Measurements from ENCODE around the gene AHDC1. TPM values are rescaled to one million over a fixed set of nuclear protein-coding genes. Genes with fewer than 3 reads are reported as not detected.

Gene AHDC1, protein sequence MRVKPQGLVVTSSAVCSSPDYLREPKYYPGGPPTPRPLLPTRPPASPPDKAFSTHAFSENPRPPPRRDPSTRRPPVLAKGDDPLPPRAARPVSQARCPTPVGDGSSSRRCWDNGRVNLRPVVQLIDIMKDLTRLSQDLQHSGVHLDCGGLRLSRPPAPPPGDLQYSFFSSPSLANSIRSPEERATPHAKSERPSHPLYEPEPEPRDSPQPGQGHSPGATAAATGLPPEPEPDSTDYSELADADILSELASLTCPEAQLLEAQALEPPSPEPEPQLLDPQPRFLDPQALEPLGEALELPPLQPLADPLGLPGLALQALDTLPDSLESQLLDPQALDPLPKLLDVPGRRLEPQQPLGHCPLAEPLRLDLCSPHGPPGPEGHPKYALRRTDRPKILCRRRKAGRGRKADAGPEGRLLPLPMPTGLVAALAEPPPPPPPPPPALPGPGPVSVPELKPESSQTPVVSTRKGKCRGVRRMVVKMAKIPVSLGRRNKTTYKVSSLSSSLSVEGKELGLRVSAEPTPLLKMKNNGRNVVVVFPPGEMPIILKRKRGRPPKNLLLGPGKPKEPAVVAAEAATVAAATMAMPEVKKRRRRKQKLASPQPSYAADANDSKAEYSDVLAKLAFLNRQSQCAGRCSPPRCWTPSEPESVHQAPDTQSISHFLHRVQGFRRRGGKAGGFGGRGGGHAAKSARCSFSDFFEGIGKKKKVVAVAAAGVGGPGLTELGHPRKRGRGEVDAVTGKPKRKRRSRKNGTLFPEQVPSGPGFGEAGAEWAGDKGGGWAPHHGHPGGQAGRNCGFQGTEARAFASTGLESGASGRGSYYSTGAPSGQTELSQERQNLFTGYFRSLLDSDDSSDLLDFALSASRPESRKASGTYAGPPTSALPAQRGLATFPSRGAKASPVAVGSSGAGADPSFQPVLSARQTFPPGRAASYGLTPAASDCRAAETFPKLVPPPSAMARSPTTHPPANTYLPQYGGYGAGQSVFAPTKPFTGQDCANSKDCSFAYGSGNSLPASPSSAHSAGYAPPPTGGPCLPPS (N-terminal part only)
- total RNA-seq, result 10 to 100 TPM; 23.5 to 35.0 TPM

DNA sequence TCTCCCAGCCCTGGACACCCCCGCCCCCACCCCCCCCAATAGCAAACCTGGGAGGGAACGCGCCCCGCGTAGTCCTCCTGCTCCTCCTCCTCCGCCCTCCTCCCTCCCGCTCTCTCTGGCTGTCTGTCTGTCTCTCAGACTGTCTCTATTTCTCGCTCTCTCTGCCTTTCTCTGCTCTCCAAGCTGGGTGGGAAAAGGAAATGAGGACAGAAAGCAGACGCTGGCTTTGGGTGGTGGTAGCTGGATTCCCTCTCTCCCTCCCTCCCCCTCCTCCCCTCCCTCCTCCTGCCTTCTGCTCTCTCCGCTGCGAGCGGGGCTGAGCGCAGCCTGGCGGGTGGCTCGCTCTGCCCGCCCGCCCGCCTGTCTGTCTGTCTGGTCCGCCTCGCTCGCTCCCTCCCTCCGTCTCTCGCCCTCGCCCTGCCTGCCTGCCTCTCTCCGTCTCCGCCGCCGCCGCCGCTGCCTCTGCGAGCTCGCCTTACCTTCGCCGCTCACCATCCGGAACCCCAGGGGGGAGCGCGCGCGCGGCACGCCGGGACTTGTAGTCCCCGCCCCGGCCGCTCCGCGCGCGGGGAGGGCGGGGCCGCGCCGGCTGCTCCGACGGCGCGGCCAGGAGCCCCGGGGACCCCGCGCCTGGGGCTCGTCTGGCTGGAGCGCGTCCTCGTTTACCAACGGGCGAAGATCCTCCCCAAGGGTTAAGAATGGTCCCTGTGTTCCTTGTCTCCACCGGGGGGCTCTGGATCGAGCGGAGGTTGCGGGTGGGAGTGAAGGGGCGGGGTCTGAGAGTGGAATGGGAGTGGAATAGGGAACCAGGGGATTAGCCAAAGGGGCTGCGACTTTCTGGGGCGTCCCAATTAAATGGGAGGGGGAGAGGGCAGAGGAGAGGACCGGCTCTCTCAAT is at the start of gene AHDC1:
Gene AHDC1 (minus strand): TSS at position 464 of the 898 bp plus-strand sequence. CDS start 52,029 bp downstream, outside the sequence.
- H3K36me3 ChIP-seq, result no peaks in the 10 kb centered on the region
- no peaks in the 10 kb centered on the region for H3K27me3 ChIP-seq
- peak within 1 kb of the TSS; percentile 97 to 98 for H3K27ac ChIP-seq
- H3K4me3 ChIP-seq, result peak within 1 kb of the TSS; percentile 89 to 92
- no peaks in the 10 kb centered on the region for H3K9me3 ChIP-seq
- TF ChIP-seq, protein P1, sequence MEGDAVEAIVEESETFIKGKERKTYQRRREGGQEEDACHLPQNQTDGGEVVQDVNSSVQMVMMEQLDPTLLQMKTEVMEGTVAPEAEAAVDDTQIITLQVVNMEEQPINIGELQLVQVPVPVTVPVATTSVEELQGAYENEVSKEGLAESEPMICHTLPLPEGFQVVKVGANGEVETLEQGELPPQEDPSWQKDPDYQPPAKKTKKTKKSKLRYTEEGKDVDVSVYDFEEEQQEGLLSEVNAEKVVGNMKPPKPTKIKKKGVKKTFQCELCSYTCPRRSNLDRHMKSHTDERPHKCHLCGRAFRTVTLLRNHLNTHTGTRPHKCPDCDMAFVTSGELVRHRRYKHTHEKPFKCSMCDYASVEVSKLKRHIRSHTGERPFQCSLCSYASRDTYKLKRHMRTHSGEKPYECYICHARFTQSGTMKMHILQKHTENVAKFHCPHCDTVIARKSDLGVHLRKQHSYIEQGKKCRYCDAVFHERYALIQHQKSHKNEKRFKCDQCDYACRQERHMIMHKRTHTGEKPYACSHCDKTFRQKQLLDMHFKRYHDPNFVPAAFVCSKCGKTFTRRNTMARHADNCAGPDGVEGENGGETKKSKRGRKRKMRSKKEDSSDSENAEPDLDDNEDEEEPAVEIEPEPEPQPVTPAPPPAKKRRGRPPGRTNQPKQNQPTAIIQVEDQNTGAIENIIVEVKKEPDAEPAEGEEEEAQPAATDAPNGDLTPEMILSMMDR (IDR thresholded peaks at IDR 0.05), result peak; percentile 28 to 49
- DNase-seq (ENCODE audit: low spot score), result peak; percentile 94
- H3K4me1 ChIP-seq, result peaks cover 0 to 60% of the 10 kb centered on the region in 2 donors

DNA sequence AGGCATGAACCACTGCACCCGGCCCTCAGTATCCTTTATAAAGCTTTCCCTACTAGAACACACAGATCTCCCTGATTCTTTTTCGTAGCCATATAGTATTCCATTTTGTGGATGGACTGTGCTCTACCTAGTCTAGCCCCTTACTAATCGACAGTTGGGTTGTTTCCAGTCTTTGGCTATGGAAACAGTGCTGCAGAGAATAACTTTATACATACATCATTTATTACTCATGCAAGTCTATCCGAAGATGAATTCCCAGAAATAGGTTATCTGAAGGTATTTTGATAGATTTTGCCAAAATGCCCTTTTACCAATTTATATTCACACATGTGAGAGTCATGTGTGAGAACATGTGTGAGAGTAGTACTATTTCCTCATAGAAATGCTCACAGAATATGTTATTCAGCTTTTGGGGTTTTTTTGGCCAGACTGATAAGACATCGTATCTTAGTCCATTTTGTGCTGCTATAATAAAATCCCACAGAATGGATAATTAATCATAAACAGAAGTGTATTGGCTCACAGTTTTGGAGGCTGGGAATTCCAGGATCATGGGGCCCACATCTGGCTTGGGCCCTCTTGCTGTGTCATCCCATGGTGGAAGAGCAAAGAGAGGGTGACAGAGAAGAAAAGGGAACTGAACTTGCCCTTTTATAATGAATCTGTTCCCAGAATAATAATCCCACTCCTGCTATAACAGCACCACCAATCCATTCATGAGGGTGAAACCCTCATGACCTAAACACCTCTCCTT is 48.3 kb upstream of the AHDC1 start:
- no peak overlapping the region for H3K27ac ChIP-seq
- H3K9me3 ChIP-seq, result no peaks in the 10 kb centered on the region
- no peaks in the 10 kb centered on the region for H3K27me3 ChIP-seq
- H3K4me3 ChIP-seq, result no peak overlapping the region
- TF ChIP-seq, protein P1 (IDR thresholded peaks at IDR 0.05), result no peak
- H3K4me1 ChIP-seq, result peaks cover 0 to 60% of the 10 kb centered on the region in 2 donors
- H3K36me3 ChIP-seq, result no peaks in the 10 kb centered on the region
- DNase-seq (ENCODE audit: low spot score), result no peak

DNA sequence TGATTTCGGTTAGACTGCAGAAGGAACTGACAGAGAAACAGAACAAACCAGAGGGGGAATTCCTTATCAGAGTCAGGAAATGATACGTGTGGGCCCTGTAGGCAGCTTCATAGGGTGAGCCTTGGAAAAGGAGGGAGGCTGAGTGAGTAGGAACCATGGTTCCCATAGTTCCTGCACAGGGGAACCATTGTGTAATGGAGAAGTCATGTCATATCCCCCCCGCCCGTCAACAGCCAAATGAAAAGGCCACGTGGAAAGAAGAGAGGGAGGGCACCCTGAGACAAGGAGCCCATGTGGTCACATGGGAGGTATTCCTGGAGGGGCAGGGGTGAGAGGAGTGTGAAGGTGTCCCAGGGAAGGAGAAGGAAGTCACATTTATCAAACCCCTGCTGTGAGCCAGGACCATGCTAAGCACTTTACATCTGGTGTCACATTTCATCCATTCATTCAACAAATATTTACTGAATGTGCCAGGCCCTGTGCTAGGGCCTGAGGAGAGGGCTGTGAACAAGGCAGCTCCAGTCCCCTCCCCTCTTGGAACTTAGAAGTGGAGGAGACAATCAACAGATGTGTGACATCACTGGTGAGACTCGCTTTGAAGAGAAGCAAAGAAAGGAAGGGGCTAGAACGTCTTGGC is 46.7 kb upstream of the AHDC1 start:
- no peak for DNase-seq (ENCODE audit: low spot score)
- Histone ChIP-seq H3K9me3 (no peaks in the 10 kb centered on the region), H3K4me1 (peaks cover 0 to 60% of the 10 kb centered on the region in 2 donors)

DNA sequence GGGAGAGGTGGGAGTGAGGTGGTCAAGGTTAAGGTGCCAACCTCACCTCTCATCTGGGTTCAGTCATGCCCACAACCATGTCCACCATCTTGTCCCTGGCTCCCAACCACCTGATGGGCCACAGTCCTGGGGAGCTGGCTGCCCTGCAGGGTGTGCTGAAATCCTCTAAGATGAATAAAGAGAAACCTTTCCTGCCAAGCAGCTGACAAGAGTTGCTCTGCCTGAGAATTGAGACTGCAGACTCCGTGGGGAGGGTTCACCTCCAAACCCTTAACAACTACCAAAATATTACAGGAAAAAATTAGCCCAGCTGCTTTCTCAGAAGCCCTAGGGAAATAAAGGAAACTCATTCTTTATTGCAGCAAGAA is 46.2 kb upstream of the AHDC1 start:
- H3K4me3 ChIP-seq, result no peak overlapping the region
- peaks cover 0 to 55% of the 10 kb centered on the region in 2 donors for H3K4me1 ChIP-seq
- H3K27ac ChIP-seq, result peak overlapping the region; percentile 59 to 71
- TF ChIP-seq, protein P1 (IDR thresholded peaks at IDR 0.05), result no peak
- no peak for DNase-seq (ENCODE audit: low spot score)
- H3K36me3 ChIP-seq, result no peaks in the 10 kb centered on the region
- no peaks in the 10 kb centered on the region for H3K9me3 ChIP-seq
- no peaks in the 10 kb centered on the region for H3K27me3 ChIP-seq

More for the DNA sequence above, 46.7 kb upstream of the AHDC1 start:
- Histone ChIP-seq H3K36me3 (no peaks in the 10 kb centered on the region), H3K27me3 (no peaks in the 10 kb centered on the region), H3K27ac (peak overlapping the region; percentile 59 to 71), H3K4me3 (no peak overlapping the region)
- TF ChIP-seq, protein P1 (IDR thresholded peaks at IDR 0.05), result no peak

All from right atrium auricular region (tissue), 2 donors.